Endothelial cell (in vitro differentiated cells): ENCODE results near the gene REG3A. TPM values are rescaled to one million over a fixed set of nuclear protein-coding genes. Genes with fewer than 3 reads are reported as not detected.

Source experiments
- DNase-seq: peaks from one replicate; pipeline ENCODE4 v3.0.0; 2021; ENCODE audit warnings: low spot score
- H3K27ac Mint-ChIP-seq: one replicate; pipeline ENCODE4 v1.8.0; 2021; ENCODE audit warnings: mixed read lengths, inconsistent platforms; ENCODE audit not compliant: unreplicated experiment
- H3K27me3 Mint-ChIP-seq: one replicate; pipeline ENCODE4 v1.8.0; 2021; ENCODE audit warnings: mild to moderate bottlenecking, moderate library complexity, mixed read lengths, inconsistent platforms; ENCODE audit not compliant: unreplicated experiment
- H3K36me3 Mint-ChIP-seq: one replicate; pipeline ENCODE4 v1.8.0; 2021; ENCODE audit warnings: mild to moderate bottlenecking, low read depth, mixed read lengths, inconsistent platforms; ENCODE audit not compliant: unreplicated experiment
- H3K4me1 Mint-ChIP-seq: one replicate; pipeline ENCODE4 v1.8.0; 2021; ENCODE audit warnings: mild to moderate bottlenecking, mixed read lengths, inconsistent platforms; ENCODE audit not compliant: unreplicated experiment
- H3K4me3 Mint-ChIP-seq: one replicate; pipeline ENCODE4 v1.8.0; 2021; ENCODE audit warnings: mild to moderate bottlenecking, mixed read lengths, inconsistent platforms; ENCODE audit not compliant: unreplicated experiment
- H3K9me3 Mint-ChIP-seq: one replicate; pipeline ENCODE4 v1.8.0; 2021; ENCODE audit warnings: mixed read lengths, inconsistent platforms; ENCODE audit not compliant: unreplicated experiment
- CTCF ChIP-seq: fragments of 200-600 bp; sonication (generic); IDR thresholded peaks from one replicate; pipeline ENCODE4 v1.5.0; 2021; ENCODE audit warnings: antibody characterized with exemption; ENCODE audit not compliant: unreplicated experiment
- total RNA-seq: library from RNA; stranded (reverse); fragmentation: NEBNext Ultra II Directional; extraction: Animal tissue kit (Norgen Biotek cat#: 25700); gene quantifications from one replicate; pipeline ENCODE4 v1.2.1, GENCODE V29; 2021; ENCODE audit not compliant: unreplicated experiment

REG3A gene
- total RNA-seq, 1 donor from 2014 or later, result not detected

- H3K36me3 Mint-ChIP-seq, result no peaks in the 10 kb centered on the region
- TF ChIP-seq CTCF, result no peak
- H3K4me3 Mint-ChIP-seq, result no peak overlapping the region
- no peaks in the 10 kb centered on the region for H3K9me3 Mint-ChIP-seq
- H3K27ac Mint-ChIP-seq, result no peak overlapping the region
- no peaks in the 10 kb centered on the region for H3K4me1 Mint-ChIP-seq
- no peak for DNase-seq
- H3K27me3 Mint-ChIP-seq, result peaks cover 2% of the 10 kb centered on the region
Measured at GRCh38 chr2:79162801-79163200, 3.2 kb upstream of the REG3A start.

GRCh38 chr2:79162132-79162531 is 2.6 kb upstream of the REG3A start:
- no peak overlapping the region for H3K27ac Mint-ChIP-seq

GRCh38 chr2:79159030-79159429 is 523 bp downstream of the REG3A start:
- no peaks in the 10 kb centered on the region for H3K36me3 Mint-ChIP-seq
- H3K27ac Mint-ChIP-seq, result no peak overlapping the region
- DNase-seq, result no peak
- no peak for TF ChIP-seq CTCF
- no peaks in the 10 kb centered on the region for H3K9me3 Mint-ChIP-seq
- H3K4me1 Mint-ChIP-seq, result no peaks in the 10 kb centered on the region
- no peak overlapping the region for H3K4me3 Mint-ChIP-seq
- H3K27me3 Mint-ChIP-seq, result peaks cover 2% of the 10 kb centered on the region

More at GRCh38 chr2:79162132-79162531, 2.6 kb upstream of the REG3A start:
- Mint-ChIP-seq H3K9me3 (no peaks in the 10 kb centered on the region), H3K4me1 (no peaks in the 10 kb centered on the region), H3K27me3 (peaks cover 2% of the 10 kb centered on the region), H3K4me3 (no peak overlapping the region), H3K36me3 (no peaks in the 10 kb centered on the region)
- no peak for TF ChIP-seq CTCF
- DNase-seq, result no peak

- DNase-seq, result no peak
- Mint-ChIP-seq H3K36me3 (no peaks in the 10 kb centered on the region), H3K27me3 (peaks cover 2% of the 10 kb centered on the region), H3K27ac (no peak overlapping the region), H3K9me3 (no peaks in the 10 kb centered on the region), H3K4me3 (no peak overlapping the region), H3K4me1 (no peaks in the 10 kb centered on the region)
- no peak for TF ChIP-seq CTCF
Measured at GRCh38 chr2:79155826-79156476, 3.6 kb downstream of the REG3A start.

GRCh38 chr2:79139423-79139822 is 20.1 kb downstream of the REG3A start:
- H3K9me3 Mint-ChIP-seq, result no peaks in the 10 kb centered on the region

More at GRCh38 chr2:79139423-79139822, 20.1 kb downstream of the REG3A start:
- peaks cover 5% of the 10 kb centered on the region for H3K27me3 Mint-ChIP-seq
- H3K36me3 Mint-ChIP-seq, result no peaks in the 10 kb centered on the region
- no peak overlapping the region for H3K4me3 Mint-ChIP-seq
- no peak for TF ChIP-seq CTCF
- no peak for DNase-seq
- no peaks in the 10 kb centered on the region for H3K4me1 Mint-ChIP-seq
- no peak overlapping the region for H3K27ac Mint-ChIP-seq
